A549 (cell line): ENCODE data around the gene TRIM47. TPM values are rescaled to one million over a fixed set of nuclear protein-coding genes. Genes with fewer than 3 reads are reported as not detected.
A peak's percentile ranks its signal among the peaks of the same experiment; 100 is the strongest.

Source experiments
- ATAC-seq, 2 experiments: fragments of 200-7000 bp in 1 of 2; fragments of >200 bp in 1 of 2; cut with Nextera tagmentation in 1 of 2; cut with Tn5 transposase in 1 of 2; 3 replicates each; pipeline versions ENCODE4 v1.8.0 to v1.9.1; 2018 to 2020; ENCODE audit warnings: mild to moderate bottlenecking in 1 of 2, moderate library complexity in 1 of 2
- CTCF ChIA-PET: fragments of 300-600 bp; sonication (Branson Sonifier 250); formaldehyde crosslinking; extraction: SDS; loops from one replicate; lab custom pipeline; 2021; ENCODE audit warnings: antibody characterized with exemption, inconsistent platforms; lab: Yijun Ruan, JAX
- POLR2A ChIA-PET: fragments of 350-600 bp; formaldehyde crosslinking; extraction: SDS; loops from one replicate; lab custom pipeline; 2021; ENCODE audit warnings: antibody characterized with exemption, inconsistent platforms; lab: Yijun Ruan, JAX
- DNase-seq, 2 experiments: peaks; one replicate each; pipeline versions ENCODE4 v3.0.0 to v3.0.0-alpha.2; 2011 to 2016; ENCODE audit warnings: low read depth in 1 of 2, low spot score in 1 of 2
- FAIRE-seq: peaks from 2 replicates; lab custom pipeline; 2011; peaks lifted over from hg19 to GRCh38; lab: Jason Lieb, UNC
- H3K27ac ChIP-seq, 2 experiments: fragments of >200 bp; sonication (Bioruptor Twin); formaldehyde crosslinking; 3 replicates each; pipeline ENCODE4 v1.5.1; 2016 to 2017
- H3K4me1 ChIP-seq: fragments of >200 bp; sonication (Bioruptor Twin); formaldehyde crosslinking; 3 replicates; pipeline ENCODE4 v1.6.1; 2016
- H3K4me2 ChIP-seq: fragments of >200 bp; sonication (Bioruptor Twin); formaldehyde crosslinking; 3 replicates; pipeline ENCODE4 v1.6.1; 2016
- H3K4me3 ChIP-seq: fragments of >200 bp; sonication (Bioruptor Twin); formaldehyde crosslinking; 3 replicates; pipeline ENCODE4 v1.5.1; 2016
- H3K9me3 ChIP-seq: fragments of >200 bp; sonication (Bioruptor Twin); formaldehyde crosslinking; 3 replicates; pipeline ENCODE4 v1.6.1; 2016
- CEBPB ChIP-seq, 2 experiments: fragments of >200 bp in 1 of 2; sonication (Bioruptor Twin) in 1 of 2; formaldehyde crosslinking in 1 of 2; IDR thresholded peaks; 2 replicates each; pipeline ENCODE4 v1.6.1; 2012 to 2016
- CTCF ChIP-seq: fragments of >200 bp; sonication (Bioruptor Twin); formaldehyde crosslinking; IDR thresholded peaks from 3 replicates; pipeline ENCODE4 v1.5.1; 2016
- FOXS1 ChIP-seq: fragments of 250-450 bp; sonication (Bioruptor Pico); IDR thresholded peaks from 2 replicates; pipeline ENCODE4 v1.5.0; 2020; ENCODE audit warnings: mild to moderate bottlenecking, moderate library complexity
- HDAC2 ChIP-seq: fragments of 200-600 bp; sonication (generic); IDR thresholded peaks from 2 replicates; pipeline ENCODE4 v1.6.1; 2016
- HOXA7 ChIP-seq: fragments of 250-450 bp; sonication (Bioruptor Pico); IDR thresholded peaks from 2 replicates; pipeline ENCODE4 v1.5.0; 2020; ENCODE audit warnings: mild to moderate bottlenecking, moderate library complexity
- HOXB13 ChIP-seq: fragments of 250-450 bp; sonication (Bioruptor Pico); IDR thresholded peaks from 2 replicates; pipeline ENCODE4 v1.5.0; 2020; ENCODE audit warnings: low read depth, mild to moderate bottlenecking, moderate library complexity
- MAX ChIP-seq: IDR thresholded peaks from 2 replicates; pipeline ENCODE4 v1.6.1; 2012
- MAZ ChIP-seq: fragments of 150-350 bp; IDR thresholded peaks from 2 replicates; pipeline ENCODE4 v1.6.1; 2014; ENCODE audit warnings: antibody characterized with exemption, low read depth, low read length, borderline replicate concordance
- NPAS2 ChIP-seq: fragments of 250-450 bp; sonication (Bioruptor Pico); IDR thresholded peaks from 2 replicates; pipeline ENCODE4 v1.8.0; 2022; ENCODE audit warnings: mild to moderate bottlenecking, moderate library complexity, borderline replicate concordance
- RAD21 ChIP-seq, 2 experiments: fragments of >200 bp in 1 of 2; sonication (Bioruptor Twin) in 1 of 2; formaldehyde crosslinking in 1 of 2; IDR thresholded peaks in 1 of 2; conservative IDR thresholded peaks in 1 of 2; 2 replicates in 1 of 2; 3 replicates in 1 of 2; pipeline ENCODE4 v1.6.1; 2012 to 2018; ENCODE audit warnings: inconsistent platforms in 1 of 2
- RCOR1 ChIP-seq: fragments of 150-350 bp; IDR thresholded peaks from 2 replicates; pipeline ENCODE4 v1.6.1; 2014; ENCODE audit warnings: antibody characterized with exemption, low read length, low read depth
- SMC3 ChIP-seq: fragments of >200 bp; sonication (Bioruptor Twin); formaldehyde crosslinking; IDR thresholded peaks from 3 replicates; pipeline ENCODE4 v1.6.1; 2018; ENCODE audit warnings: inconsistent platforms
- SREBF2 ChIP-seq: fragments of 450-650 bp; IDR thresholded peaks from 2 replicates; pipeline ENCODE4 v1.6.1; 2014; ENCODE audit warnings: mild to moderate bottlenecking, moderate library complexity
- TFCP2L1 ChIP-seq: fragments of 250-450 bp; sonication (Bioruptor Pico); IDR thresholded peaks from 2 replicates; pipeline ENCODE4 v1.5.0; 2021; ENCODE audit warnings: mild to moderate bottlenecking
- TP53 ChIP-seq: fragments of 250-450 bp; sonication (Bioruptor Pico); IDR thresholded peaks from 2 replicates; pipeline ENCODE4 v1.5.0; 2021; ENCODE audit warnings: mild to moderate bottlenecking, moderate library complexity
- ZC3H11A ChIP-seq: fragments of 450-650 bp; IDR thresholded peaks from 2 replicates; pipeline ENCODE4 v1.6.1; 2014; ENCODE audit warnings: antibody characterized with exemption, mild to moderate bottlenecking
- ZFP36 ChIP-seq: fragments of 450-650 bp; IDR thresholded peaks from 2 replicates; pipeline ENCODE4 v1.6.1; 2014; ENCODE audit warnings: borderline replicate concordance; ENCODE audit not compliant: partially characterized antibody
- WGBS: methylation state at CpG from one replicate; pipeline ENCODE4 v1.1.6; 2017; ENCODE audit errors: missing lambda C conversion rate; 5-methylcytosine and 5-hydroxymethylcytosine counted together
- polyA plus RNA-seq, 4 experiments: library from polyadenylated mRNA; depleted of rRNA in 3 of 4; stranded (reverse); fragments of >200 nt; fragmentation: RNase III in 1 of 4; extraction: RNeasy Plus Mini Kit Qiagen cat#74134 plus additional on column Dnase treatment in 1 of 4; gene quantifications; 2 replicates in 3 of 4; 3 replicates in 1 of 4; pipeline ENCODE4 v1.2.3, GENCODE V29; 2011 to 2017
- TF ChIP-seq, protein P1 (sequence below): fragments of >200 bp; sonication (Bioruptor Twin); formaldehyde crosslinking; IDR thresholded peaks from 3 replicates; pipeline ENCODE4 v1.6.1; 2016

TRIM47 gene
- polyA plus RNA-seq, 2 of the 4 experiments (the other 2 are of a cell fraction) = 19.6 to 46.6 TPM

DNA sequence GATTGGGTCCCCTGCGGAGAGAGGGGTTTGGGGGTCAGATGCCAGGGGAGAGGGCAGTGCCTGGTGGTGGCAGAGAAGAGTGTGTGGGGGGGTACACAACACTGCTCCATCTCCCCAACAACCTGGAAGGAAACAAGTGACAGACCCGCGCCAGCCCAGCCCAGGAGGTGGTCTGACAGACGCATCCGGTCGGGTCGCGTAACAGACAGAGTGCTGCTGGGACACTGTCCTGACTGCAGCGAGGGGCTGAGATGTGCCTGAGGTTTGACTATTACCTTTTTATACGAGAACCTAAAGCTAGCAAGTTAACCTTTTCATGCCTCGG is 50.3 kb downstream of the TRIM47 start:
- ChIA-PET POLR2A (interaction anchor here (4.4 kb wide), 1 partner anchor 48 kb away, joined by 20 read pairs; a partner anchor contains a TSS), CTCF (interaction anchor here (0.6 to 37.0 kb wide), 20 partner anchors 1 to 194 kb away, joined by 3 to 691 read pairs (median 5); partner anchors contain the start of genes GALK1, SMIM5, UNC13D and UNK)
- ATAC-seq = no peak
- H3K9me3 ChIP-seq = no peaks in the 10 kb centered on the region
- TF ChIP-seq NPAS2 (CRISPR knock-in tag) = no peak
- no peak for TF ChIP-seq ZFP36
- TF ChIP-seq MAX = no peak
- TF ChIP-seq HDAC2 = no peak
- no peak for TF ChIP-seq HOXA7
- TF ChIP-seq, protein P1, sequence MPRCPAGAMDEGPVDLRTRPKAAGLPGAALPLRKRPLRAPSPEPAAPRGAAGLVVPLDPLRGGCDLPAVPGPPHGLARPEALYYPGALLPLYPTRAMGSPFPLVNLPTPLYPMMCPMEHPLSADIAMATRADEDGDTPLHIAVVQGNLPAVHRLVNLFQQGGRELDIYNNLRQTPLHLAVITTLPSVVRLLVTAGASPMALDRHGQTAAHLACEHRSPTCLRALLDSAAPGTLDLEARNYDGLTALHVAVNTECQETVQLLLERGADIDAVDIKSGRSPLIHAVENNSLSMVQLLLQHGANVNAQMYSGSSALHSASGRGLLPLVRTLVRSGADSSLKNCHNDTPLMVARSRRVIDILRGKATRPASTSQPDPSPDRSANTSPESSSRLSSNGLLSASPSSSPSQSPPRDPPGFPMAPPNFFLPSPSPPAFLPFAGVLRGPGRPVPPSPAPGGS = no peak
- TF ChIP-seq MAZ = no peak
- no peak for TF ChIP-seq RCOR1
- no peak for TF ChIP-seq CEBPB (IDR thresholded peaks at IDR 0.05)
- no peak for TF ChIP-seq SREBF2
- TF ChIP-seq FOXS1 (CRISPR knock-in tag) = no peak
- no peak for TF ChIP-seq ZC3H11A
- no peak for TF ChIP-seq RAD21 (conservative IDR thresholded peaks at IDR 0.05 in 1 of 2, IDR thresholded peaks at IDR 0.05 in 1 of 2)
- TF ChIP-seq TP53 (CRISPR knock-in tag) = no peak
- TF ChIP-seq TFCP2L1 = no peak
- WGBS = 87% methylated on average over 10 of the region's 11 CpGs
- peak overlapping the region in 1 of 2 experiments; percentile 27; a peak in 1 of 6 replicates for H3K27ac ChIP-seq
- FAIRE-seq = no peak
- no peak overlapping the region for H3K4me3 ChIP-seq
- peaks cover 5% of the 10 kb centered on the region; the same call in 1 of the 3 replicates for H3K4me1 ChIP-seq
- no peak overlapping the region for H3K4me2 ChIP-seq
- DNase-seq = no peak

GRCh38 chr17:75827308-75828075 is 50.9 kb downstream of the TRIM47 start:
- POLR2A ChIA-PET = interaction anchor here (0.8 to 4.4 kb wide), 3 partner anchors 28 to 51 kb away, joined by 3 to 20 read pairs (median 3); partner anchors contain the start of gene WBP2
- TF ChIP-seq HOXB13 (CRISPR knock-in tag) (no peak), SMC3 (peak; percentile 54), RAD21 (conservative IDR thresholded peaks at IDR 0.05 in 1 of 2, IDR thresholded peaks at IDR 0.05 in 1 of 2) (peak; percentile 40 to 45; a peak in 3 of 5 replicates), CTCF (peak; percentile 55)
- TF ChIP-seq, all 56 proteins: peak for 3
- CTCF ChIA-PET = interaction anchor here (0.6 to 37.0 kb wide), 26 partner anchors 0 to 161 kb away, joined by 3 to 691 read pairs (median 6); partner anchors contain the start of genes GALK1, RECQL5, SAP30BP and TRIM47
- H3K27ac ChIP-seq = peak overlapping the region in 1 of 2 experiments; percentile 27; a peak in 2 of 6 replicates
- peaks cover 5% of the 10 kb centered on the region; the same call in 1 of the 3 replicates for H3K4me1 ChIP-seq
- DNase-seq (peak; percentile 44 to 92), FAIRE-seq (no peak), ATAC-seq (peak; percentile 73 to 86; a peak in 5 of 6 replicates)
- H3K4me2 ChIP-seq = no peak overlapping the region
- WGBS = 64% methylated on average over 16 of the region's 21 CpGs
- H3K4me3 ChIP-seq = no peak overlapping the region
- no peaks in the 10 kb centered on the region for H3K9me3 ChIP-seq
